Measurements from ENCODE around the gene FOXD1.
"Not testable (repeated sequence)": the region's sequence is repeated elsewhere in the genome, so short reads cannot be mapped to it uniquely, and the experiment has no call there.

The FOXD1 gene

GRCh38 chr5:73448463-73449136 is at the start of gene FOXD1:
FOXD1 (minus strand) TSS chr5:73448777; CDS start chr5:73448362, 415 bp downstream.
- peak; percentile 96 for DNase-seq (ENCODE audit: low read depth, low spot score)

GRCh38 chr5:73497497-73498056 is 49.0 kb upstream of the FOXD1 start:
- DNase-seq (ENCODE audit: low read depth, low spot score) = no peak

GRCh38 chr5:73496984-73497457 is 48.4 kb upstream of the FOXD1 start:
- DNase-seq (ENCODE audit: low read depth, low spot score) = peak; percentile 75

- no peak for DNase-seq (ENCODE audit: low read depth, low spot score)
Observed at GRCh38 chr5:73495772-73496335, 47.3 kb upstream of the FOXD1 start.

GRCh38 chr5:73494721-73495120 is 46.1 kb upstream of the FOXD1 start:
- no peak for DNase-seq (ENCODE audit: low read depth, low spot score)

- no peak for DNase-seq (ENCODE audit: low read depth, low spot score)
Observed at GRCh38 chr5:73493421-73493820, 44.8 kb upstream of the FOXD1 start.

GRCh38 chr5:73491155-73491554 is 42.6 kb upstream of the FOXD1 start:
- DNase-seq (ENCODE audit: low read depth, low spot score) = no peak

- no peak for DNase-seq (ENCODE audit: low read depth, low spot score)
Observed at GRCh38 chr5:73490088-73490487, 41.5 kb upstream of the FOXD1 start.

GRCh38 chr5:73488806-73489205 is 40.2 kb upstream of the FOXD1 start:
- no peak for DNase-seq (ENCODE audit: low read depth, low spot score)

GRCh38 chr5:73487815-73488214 is 39.2 kb upstream of the FOXD1 start:
- DNase-seq (ENCODE audit: low read depth, low spot score) = no peak

- DNase-seq (ENCODE audit: low read depth, low spot score) = not testable (repeated sequence)
Observed at GRCh38 chr5:73487257-73487656, 38.7 kb upstream of the FOXD1 start.

- DNase-seq (ENCODE audit: low read depth, low spot score) = no peak
Observed at GRCh38 chr5:73486119-73486899, 37.7 kb upstream of the FOXD1 start.

GRCh38 chr5:73485715-73486114 is 37.1 kb upstream of the FOXD1 start:
- DNase-seq (ENCODE audit: low read depth, low spot score) = peak; percentile 34

GRCh38 chr5:73484511-73484910 is 35.9 kb upstream of the FOXD1 start:
- DNase-seq (ENCODE audit: low read depth, low spot score) = no peak

- no peak for DNase-seq (ENCODE audit: low read depth, low spot score)
Observed at GRCh38 chr5:73483676-73484075, 35.1 kb upstream of the FOXD1 start.

- peak; percentile 57 for DNase-seq (ENCODE audit: low read depth, low spot score)
Observed at GRCh38 chr5:73482383-73483136, 34.0 kb upstream of the FOXD1 start.

GRCh38 chr5:73480500-73480899 is 31.9 kb upstream of the FOXD1 start:
- DNase-seq (ENCODE audit: low read depth, low spot score) = no peak

GRCh38 chr5:73472116-73472515 is 23.5 kb upstream of the FOXD1 start:
- no peak for DNase-seq (ENCODE audit: low read depth, low spot score)

- DNase-seq (ENCODE audit: low read depth, low spot score) = no peak
Observed at GRCh38 chr5:73471654-73472053, 23.1 kb upstream of the FOXD1 start.

GRCh38 chr5:73469878-73470277 is 21.3 kb upstream of the FOXD1 start:
- no peak for DNase-seq (ENCODE audit: low read depth, low spot score)

- DNase-seq (ENCODE audit: low read depth, low spot score) = not testable (repeated sequence)
Observed at GRCh38 chr5:73468638-73469037, 20.1 kb upstream of the FOXD1 start.

Data from astrocyte of the hippocampus (primary cell).